ENCODE results near the gene PRLR.

PRLR gene

GRCh38 chr5:35160486-35161116 is 69.7 kb downstream of the PRLR start:
- DNase-seq (ENCODE audit: low read depth in 3 of 3), result no peak

GRCh38 chr5:35159370-35159742 is 70.9 kb downstream of the PRLR start:
- no peak for DNase-seq (ENCODE audit: low read depth in 3 of 3)

- DNase-seq (ENCODE audit: low read depth in 3 of 3), result no peak
Observed at GRCh38 chr5:35158622-35159369, 71.5 kb downstream of the PRLR start.

GRCh38 chr5:35158204-35158603 is 72.1 kb downstream of the PRLR start:
- no peak for DNase-seq (ENCODE audit: low read depth in 3 of 3)

GRCh38 chr5:35153375-35153932 is 76.8 kb downstream of the PRLR start:
- DNase-seq (ENCODE audit: low read depth in 3 of 3), result no peak

- DNase-seq (ENCODE audit: low read depth in 3 of 3), result no peak
Observed at GRCh38 chr5:35152733-35153132, 77.6 kb downstream of the PRLR start.

- DNase-seq (ENCODE audit: low read depth in 3 of 3), result no peak
Observed at GRCh38 chr5:35151146-35151920, 79.0 kb downstream of the PRLR start.

GRCh38 chr5:35149041-35149440 is 81.2 kb downstream of the PRLR start:
- DNase-seq (ENCODE audit: low read depth in 3 of 3), result no peak

GRCh38 chr5:35146406-35146805 is 83.9 kb downstream of the PRLR start:
- no peak for DNase-seq (ENCODE audit: low read depth in 3 of 3)

GRCh38 chr5:35145691-35146317 is 84.5 kb downstream of the PRLR start:
- no peak for DNase-seq (ENCODE audit: low read depth in 3 of 3)

- no peak for DNase-seq (ENCODE audit: low read depth in 3 of 3)
Observed at GRCh38 chr5:35145012-35145411, 85.3 kb downstream of the PRLR start.

- DNase-seq (ENCODE audit: low read depth in 3 of 3), result no peak
Observed at GRCh38 chr5:35143841-35144240, 86.4 kb downstream of the PRLR start.

GRCh38 chr5:35141739-35142138 is 88.5 kb downstream of the PRLR start:
- DNase-seq (ENCODE audit: low read depth in 3 of 3), result no peak

- no peak for DNase-seq (ENCODE audit: low read depth in 3 of 3)
Observed at GRCh38 chr5:35138232-35138631, 92.1 kb downstream of the PRLR start.

GRCh38 chr5:35136386-35136785 is 93.9 kb downstream of the PRLR start:
- DNase-seq (ENCODE audit: low read depth in 3 of 3), result peak in 1 of 3 experiments; percentile 11

- DNase-seq (ENCODE audit: low read depth in 3 of 3), result no peak
Observed at GRCh38 chr5:35135239-35135700, 95.0 kb downstream of the PRLR start.

GRCh38 chr5:35134278-35135030 is 95.8 kb downstream of the PRLR start:
- no peak for DNase-seq (ENCODE audit: low read depth in 3 of 3)

GRCh38 chr5:35133186-35133585 is 97.1 kb downstream of the PRLR start:
- DNase-seq (ENCODE audit: low read depth in 3 of 3), result no peak

GRCh38 chr5:35131723-35132122 is 98.6 kb downstream of the PRLR start:
- DNase-seq (ENCODE audit: low read depth in 3 of 3), result no peak

- DNase-seq (ENCODE audit: low read depth in 3 of 3), result peak; percentile 9 to 47 (median 22)
Observed at GRCh38 chr5:35129921-35130485, 100.3 kb downstream of the PRLR start.

GRCh38 chr5:35129276-35129675 is 101.0 kb downstream of the PRLR start:
- DNase-seq (ENCODE audit: low read depth in 3 of 3), result no peak

Measured in stimulated activated CD4-positive, alpha-beta T cell treated with anti-CD3 and anti-CD28 coated beads, TNF-alpha, amount 100 ng/mL, for 24 hours (primary cell).